Keratinocyte (primary cell): Measurements from ENCODE around the gene ACACB. TPM values are rescaled to one million over a fixed set of nuclear protein-coding genes. Genes with fewer than 3 reads are reported as not detected.

ENCODE experiments used
- DNase-seq: peaks from one replicate; pipeline ENCODE4 v3.0.0-alpha.2; 2011; ENCODE audit warnings: low read depth, missing footprints, low spot score
- FAIRE-seq: peaks from 2 replicates; lab custom pipeline; 2011; peaks lifted over from hg19 to GRCh38; lab: Jason Lieb, UNC
- H2AFZ ChIP-seq: 2 replicates; pipeline ENCODE4 v1.6.0; 2012; ENCODE audit warnings: low read length, control low read depth, inconsistent platforms; ENCODE audit not compliant: control insufficient read depth
- H3K27ac ChIP-seq: 2 replicates; pipeline ENCODE4 v1.5.1; 2011; ENCODE audit warnings: low read length; ENCODE audit not compliant: control insufficient read depth, insufficient read depth
- H3K27me3 ChIP-seq: 3 replicates; pipeline ENCODE4 v1.6.0; 2011; ENCODE audit warnings: low read length; ENCODE audit not compliant: control insufficient read depth, insufficient read depth; ENCODE audit errors: extremely low read depth
- H3K36me3 ChIP-seq, 2 experiments: 2 replicates in 1 of 2; 3 replicates in 1 of 2; pipeline ENCODE4 v1.5.1; 2011; ENCODE audit warnings: low read length in 2 of 2, mild to moderate bottlenecking in 1 of 2; ENCODE audit not compliant: control insufficient read depth in 2 of 2, insufficient read depth in 2 of 2; ENCODE audit errors: extremely low read depth in 1 of 2
- H3K4me1 ChIP-seq: 3 replicates; pipeline ENCODE4 v1.5.1; 2011; ENCODE audit warnings: low read length; ENCODE audit not compliant: control insufficient read depth, insufficient read depth; ENCODE audit errors: extremely low read depth
- H3K4me2 ChIP-seq: 3 replicates; pipeline ENCODE4 v1.6.0; 2011; ENCODE audit warnings: low read depth, low read length; ENCODE audit not compliant: control insufficient read depth, insufficient read depth; ENCODE audit errors: extremely low read depth
- H3K4me3 ChIP-seq, 3 experiments: fragments of 200-600 bp in 1 of 3; sonication (generic) in 1 of 3; 2 replicates in 2 of 3; 3 replicates in 1 of 3; pipeline ENCODE4 v1.5.1; 2011 to 2016; ENCODE audit warnings: low read length in 3 of 3, mild to moderate bottlenecking in 3 of 3, control low read depth in 2 of 3, inconsistent platforms in 1 of 3, low read depth in 1 of 3, mixed read lengths in 1 of 3, mixed run types in 1 of 3, moderate library complexity in 1 of 3; ENCODE audit not compliant: control insufficient read depth in 2 of 3, insufficient read depth in 2 of 3; ENCODE audit errors: extremely low read depth in 1 of 3
- H3K79me2 ChIP-seq: 2 replicates; pipeline ENCODE4 v1.6.0; 2012; ENCODE audit warnings: low read length; ENCODE audit not compliant: control insufficient read depth, insufficient read depth
- H3K9ac ChIP-seq: 3 replicates; pipeline ENCODE4 v1.6.0; 2011; ENCODE audit warnings: low read length; ENCODE audit not compliant: control insufficient read depth, insufficient read depth; ENCODE audit errors: extremely low read depth
- H3K9me1 ChIP-seq: 3 replicates; pipeline ENCODE4 v1.6.0; 2011; ENCODE audit warnings: low read length; ENCODE audit not compliant: control insufficient read depth, insufficient read depth; ENCODE audit errors: extremely low read depth
- H3K9me3 ChIP-seq: 2 replicates; pipeline ENCODE4 v1.5.1; 2012; ENCODE audit warnings: low read depth, low read length; ENCODE audit not compliant: control insufficient read depth
- H4K20me1 ChIP-seq: 3 replicates; pipeline ENCODE4 v1.6.0; 2011; ENCODE audit warnings: low read length; ENCODE audit not compliant: control insufficient read depth, insufficient read depth; ENCODE audit errors: extremely low read depth
- EZH2 ChIP-seq: IDR thresholded peaks from one replicate; pipeline ENCODE4 v1.6.1; 2012; ENCODE audit warnings: inconsistent platforms, mild to moderate bottlenecking, low read length, moderate library complexity
- dilution Hi-C: fragments of 300-500 bp; cut with MboI; formaldehyde crosslinking; loops from one replicate; pipeline ENCODE4 v1.7.0; 2020; ENCODE audit warnings: low sequenced_read_pairs; ENCODE audit not compliant: extremely low pct_ligation_motif_present
- polyA plus RNA-seq, 5 experiments: library from polyadenylated mRNA; depleted of rRNA in 3 of 5; stranded (reverse) in 3 of 5; stranded (forward) in 1 of 5; unstranded in 1 of 5; fragments of >200 nt; gene quantifications; 1 replicate in 1 of 5; 2 replicates in 3 of 5; 3 replicates in 1 of 5; pipeline versions ENCODE4 v1.2.1 to v1.2.3, GENCODE V29; 2011 to 2012; ENCODE audit warnings: missing spikeins in 2 of 5, low read depth in 1 of 5, low replicate concordance in 1 of 5
- TF ChIP-seq, protein P1 (sequence below), 3 experiments: IDR thresholded peaks in 1 of 3; conservative IDR thresholded peaks in 1 of 3; optimal IDR thresholded peaks in 1 of 3; 2 replicates in 2 of 3; 3 replicates in 1 of 3; pipeline versions ENCODE3 to v1.5.1; 2011; ENCODE audit warnings: low read length in 3 of 3, mild to moderate bottlenecking in 3 of 3, moderate library complexity in 2 of 3, control low read depth in 1 of 3, inconsistent platforms in 1 of 3; ENCODE audit not compliant: insufficient read depth in 2 of 3; ENCODE audit errors: extremely low read depth in 1 of 3

Gene ACACB
- polyA plus RNA-seq, 1 donor (not counting 4 experiments of a cell fraction or from before 2014, with no cell fraction given), result 1.3 TPM

DNA sequence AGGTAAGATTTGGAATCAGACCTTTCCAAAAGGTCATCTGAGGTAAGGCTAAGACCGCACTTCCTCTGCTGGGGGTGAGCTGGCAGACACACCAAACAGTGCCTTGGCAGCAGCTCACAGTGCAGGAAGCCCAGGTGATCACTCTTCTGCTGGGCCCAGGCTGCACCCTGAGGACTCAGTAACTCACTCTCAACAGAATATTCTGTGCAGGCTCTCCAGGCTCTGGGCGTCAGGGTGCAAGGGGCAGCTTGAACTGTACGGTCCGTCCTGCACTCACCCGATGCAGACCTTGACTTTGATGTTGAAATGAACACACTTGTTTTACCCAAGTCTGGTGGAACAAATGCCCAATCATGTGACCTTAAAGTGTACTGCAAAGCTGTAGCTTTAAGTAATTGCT, 29.1 kb upstream of the ACACB start:
- no peak overlapping the region for H3K4me3 ChIP-seq
- H3K27ac ChIP-seq, result no peak overlapping the region
- dilution Hi-C loops, result no loop called here
- peaks cover 3% of the 10 kb centered on the region for H3K4me1 ChIP-seq
- TF ChIP-seq, protein P1, sequence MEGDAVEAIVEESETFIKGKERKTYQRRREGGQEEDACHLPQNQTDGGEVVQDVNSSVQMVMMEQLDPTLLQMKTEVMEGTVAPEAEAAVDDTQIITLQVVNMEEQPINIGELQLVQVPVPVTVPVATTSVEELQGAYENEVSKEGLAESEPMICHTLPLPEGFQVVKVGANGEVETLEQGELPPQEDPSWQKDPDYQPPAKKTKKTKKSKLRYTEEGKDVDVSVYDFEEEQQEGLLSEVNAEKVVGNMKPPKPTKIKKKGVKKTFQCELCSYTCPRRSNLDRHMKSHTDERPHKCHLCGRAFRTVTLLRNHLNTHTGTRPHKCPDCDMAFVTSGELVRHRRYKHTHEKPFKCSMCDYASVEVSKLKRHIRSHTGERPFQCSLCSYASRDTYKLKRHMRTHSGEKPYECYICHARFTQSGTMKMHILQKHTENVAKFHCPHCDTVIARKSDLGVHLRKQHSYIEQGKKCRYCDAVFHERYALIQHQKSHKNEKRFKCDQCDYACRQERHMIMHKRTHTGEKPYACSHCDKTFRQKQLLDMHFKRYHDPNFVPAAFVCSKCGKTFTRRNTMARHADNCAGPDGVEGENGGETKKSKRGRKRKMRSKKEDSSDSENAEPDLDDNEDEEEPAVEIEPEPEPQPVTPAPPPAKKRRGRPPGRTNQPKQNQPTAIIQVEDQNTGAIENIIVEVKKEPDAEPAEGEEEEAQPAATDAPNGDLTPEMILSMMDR (optimal IDR thresholded peaks at IDR 0.05 in 1 of 3, IDR thresholded peaks at IDR 0.05 in 1 of 3, conservative IDR thresholded peaks at IDR 0.05 in 1 of 3; ENCODE audit: extremely low read depth in 1 of 3, insufficient read depth in 2 of 3, low read length in 3 of 3), result no peak
- no peak for TF ChIP-seq EZH2
- DNase-seq, result no peak
- H2AFZ ChIP-seq, result no peak overlapping the region
- no peak for FAIRE-seq
- no peak overlapping the region for H3K9ac ChIP-seq
- peaks cover 6% of the 10 kb centered on the region for H3K79me2 ChIP-seq
- no peaks in the 10 kb centered on the region for H3K9me1 ChIP-seq
- H3K4me2 ChIP-seq, result no peak overlapping the region
- H3K9me3 ChIP-seq, result no peaks in the 10 kb centered on the region
- H3K36me3 ChIP-seq, result peaks cover 8 to 16% of the 10 kb centered on the region in 2 experiments
- no peaks in the 10 kb centered on the region for H3K27me3 ChIP-seq
- no peaks in the 10 kb centered on the region for H4K20me1 ChIP-seq

DNA sequence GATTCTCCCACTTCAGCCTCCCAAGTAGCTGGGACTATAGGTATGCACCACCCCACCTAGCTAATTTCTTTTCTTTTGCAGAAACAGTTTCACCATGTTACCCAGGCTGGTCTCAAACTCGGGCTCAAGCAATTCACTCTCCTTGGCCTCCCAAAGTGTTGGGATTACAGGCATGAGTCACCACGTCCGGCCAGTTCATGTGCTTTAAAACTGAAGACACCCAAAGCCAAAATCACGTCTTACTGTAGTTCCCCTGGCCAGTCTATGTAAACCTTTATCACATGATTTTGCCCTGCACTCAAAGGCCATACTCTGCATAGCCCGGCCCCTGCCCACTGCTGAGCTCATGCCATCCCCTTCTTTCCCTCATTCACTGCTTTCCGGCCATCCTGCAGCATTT, 27.6 kb upstream of the ACACB start:
- H3K9ac ChIP-seq, result no peak overlapping the region
- H4K20me1 ChIP-seq, result no peaks in the 10 kb centered on the region
- H3K4me1 ChIP-seq, result peaks cover 12% of the 10 kb centered on the region
- TF ChIP-seq, protein P1 (optimal IDR thresholded peaks at IDR 0.05 in 1 of 3, IDR thresholded peaks at IDR 0.05 in 1 of 3, conservative IDR thresholded peaks at IDR 0.05 in 1 of 3; ENCODE audit: extremely low read depth in 1 of 3, insufficient read depth in 2 of 3, low read length in 3 of 3), result no peak
- TF ChIP-seq EZH2, result no peak
- no peak overlapping the region for H3K4me2 ChIP-seq
- DNase-seq (no peak), FAIRE-seq (no peak)
- H3K9me3 ChIP-seq, result no peaks in the 10 kb centered on the region
- peaks cover 16% of the 10 kb centered on the region for H3K79me2 ChIP-seq
- H3K4me3 ChIP-seq, result no peak overlapping the region
- H3K27ac ChIP-seq, result no peak overlapping the region
- H2AFZ ChIP-seq, result no peak overlapping the region
- H3K9me1 ChIP-seq, result no peaks in the 10 kb centered on the region
- H3K27me3 ChIP-seq, result no peaks in the 10 kb centered on the region
- dilution Hi-C loops, result no loop called here
- H3K36me3 ChIP-seq, result peaks cover 8 to 11% of the 10 kb centered on the region in 2 experiments
